Activated CD4-positive, CD25-positive, alpha-beta regulatory T cell treated with anti-CD3 and anti-CD28 coated beads, Interleukin-2, amount 50 U/mL, for 16 hours (primary cell): ENCODE data around the gene LOXL4.
"Not testable (repeated sequence)": the region's sequence is repeated elsewhere in the genome, so short reads cannot be mapped to it uniquely, and the experiment has no call there.

Experiments used
- DNase-seq: peaks from one replicate; pipeline ENCODE4 v3.0.0-alpha.2; 2020; ENCODE audit warnings: low read depth, low spot score

Gene LOXL4

GRCh38 chr10:98244586-98244985, 23.4 kb downstream of the LOXL4 start:
- no peak for DNase-seq

- no peak for DNase-seq
These were observed 23.9 kb downstream of the LOXL4 start for GRCh38 chr10:98244141-98244540.

- no peak for DNase-seq
These were observed 25.2 kb downstream of the LOXL4 start for GRCh38 chr10:98242823-98243222.

- DNase-seq = no peak
These were observed 27.5 kb downstream of the LOXL4 start for GRCh38 chr10:98240524-98240923.

GRCh38 chr10:98238391-98238790, 29.6 kb downstream of the LOXL4 start:
- no peak for DNase-seq

GRCh38 chr10:98236862-98237261, 31.1 kb downstream of the LOXL4 start:
- DNase-seq = no peak

GRCh38 chr10:98235846-98236245, 32.1 kb downstream of the LOXL4 start:
- no peak for DNase-seq

GRCh38 chr10:98231417-98231816, 36.6 kb downstream of the LOXL4 start:
- no peak for DNase-seq

GRCh38 chr10:98228266-98228665, 39.7 kb downstream of the LOXL4 start:
- not testable (repeated sequence) for DNase-seq

GRCh38 chr10:98227713-98228112, 40.3 kb downstream of the LOXL4 start:
- not testable (repeated sequence) for DNase-seq

- no peak for DNase-seq
These were observed 41.4 kb downstream of the LOXL4 start for GRCh38 chr10:98226508-98227144.

- DNase-seq = no peak
These were observed 43.0 kb downstream of the LOXL4 start for GRCh38 chr10:98224996-98225395.

GRCh38 chr10:98224509-98224908, 43.5 kb downstream of the LOXL4 start:
- DNase-seq = no peak

- DNase-seq = no peak
These were observed 44.1 kb downstream of the LOXL4 start for GRCh38 chr10:98223874-98224273.

- no peak for DNase-seq
These were observed 50.2 kb downstream of the LOXL4 start for GRCh38 chr10:98217801-98218200.

GRCh38 chr10:98215373-98215772, 52.6 kb downstream of the LOXL4 start:
- no peak for DNase-seq

- no peak for DNase-seq
These were observed 54.3 kb downstream of the LOXL4 start for GRCh38 chr10:98213740-98214139.

GRCh38 chr10:98212196-98212595, 55.8 kb downstream of the LOXL4 start:
- DNase-seq = no peak

GRCh38 chr10:98209441-98209840, 58.6 kb downstream of the LOXL4 start:
- DNase-seq = no peak

GRCh38 chr10:98208925-98209324, 59.1 kb downstream of the LOXL4 start:
- no peak for DNase-seq

- no peak for DNase-seq
These were observed 62.6 kb downstream of the LOXL4 start for GRCh38 chr10:98205351-98205750.

- no peak for DNase-seq
These were observed 65.6 kb downstream of the LOXL4 start for GRCh38 chr10:98202378-98202777.

- DNase-seq = no peak
These were observed 66.2 kb downstream of the LOXL4 start for GRCh38 chr10:98201760-98202159.
